Muscle layer of colon (tissue), 2 donors: Measurements from ENCODE around the gene EFNA5.

Experiments used
- H3K27ac ChIP-seq: one replicate; pipeline ENCODE4 v1.7.0; 2013; ENCODE audit warnings: low read depth, mild to moderate bottlenecking, low read length, moderate library complexity
- H3K27me3 ChIP-seq, 2 donors: one replicate each; pipeline ENCODE4 v1.7.0; 2013; ENCODE audit warnings: low read length in 2 of 2, mild to moderate bottlenecking in 2 of 2; ENCODE audit not compliant: insufficient read depth in 2 of 2, control insufficient read depth in 1 of 2
- H3K36me3 ChIP-seq: one replicate; pipeline ENCODE4 v1.7.0; 2013; ENCODE audit warnings: mild to moderate bottlenecking, low read length; ENCODE audit not compliant: insufficient read depth
- H3K4me1 ChIP-seq: one replicate; pipeline ENCODE4 v1.7.0; 2013; ENCODE audit warnings: mild to moderate bottlenecking, low read length; ENCODE audit not compliant: insufficient read depth
- H3K4me3 ChIP-seq, 2 donors: one replicate each; pipeline ENCODE4 v1.7.0; 2013; ENCODE audit warnings: low read length in 2 of 2, low read depth in 1 of 2, mild to moderate bottlenecking in 1 of 2, moderate library complexity in 1 of 2
- H3K9ac ChIP-seq: one replicate; pipeline ENCODE4 v1.7.0; 2013; ENCODE audit warnings: low read length
- H3K9me3 ChIP-seq: one replicate; pipeline ENCODE4 v1.7.0; 2013; ENCODE audit warnings: mild to moderate bottlenecking, low read length
- donor health status: abdominal sarcoma.
- donor health status: Adenocarcinoma of cecum.

Gene EFNA5

DNA sequence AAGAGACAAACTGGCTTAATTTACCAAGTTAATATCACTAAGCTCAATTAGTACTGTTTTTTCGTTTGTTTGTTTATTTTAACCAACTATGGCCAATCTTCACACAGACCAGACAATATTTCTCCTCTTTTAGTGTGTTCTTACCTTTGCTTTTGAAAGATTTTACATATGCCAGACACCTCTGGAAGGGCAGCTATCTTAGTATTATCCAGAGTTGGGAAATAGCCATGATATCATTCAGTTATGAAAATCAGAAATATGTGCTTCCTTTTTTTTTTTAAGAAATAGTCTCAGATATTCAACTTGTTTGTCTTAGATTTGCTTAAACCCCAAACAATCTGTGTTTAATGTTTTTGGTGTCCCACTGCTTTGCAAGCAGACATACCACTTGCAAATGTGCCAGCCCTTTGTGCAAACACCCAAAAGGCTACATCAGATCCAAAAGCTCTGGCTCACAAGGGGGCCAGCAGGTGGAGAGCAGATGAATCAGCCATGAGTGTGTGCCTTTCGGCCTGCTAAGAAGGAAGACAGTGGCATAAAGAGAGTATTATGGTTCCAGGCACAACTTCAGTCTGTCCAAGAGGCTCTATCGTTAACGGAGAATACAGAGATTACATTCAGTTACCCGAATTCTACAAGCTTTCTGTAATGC is 147.6 kb downstream of the EFNA5 start:
- no peaks in the 10 kb centered on the region for H3K27me3 ChIP-seq
- H3K4me1 ChIP-seq = peaks cover 9% of the 10 kb centered on the region
- no peak overlapping the region for H3K4me3 ChIP-seq
- no peaks in the 10 kb centered on the region for H3K9me3 ChIP-seq
- no peak overlapping the region for H3K27ac ChIP-seq
- H3K9ac ChIP-seq = no peak overlapping the region
- no peaks in the 10 kb centered on the region for H3K36me3 ChIP-seq

DNA sequence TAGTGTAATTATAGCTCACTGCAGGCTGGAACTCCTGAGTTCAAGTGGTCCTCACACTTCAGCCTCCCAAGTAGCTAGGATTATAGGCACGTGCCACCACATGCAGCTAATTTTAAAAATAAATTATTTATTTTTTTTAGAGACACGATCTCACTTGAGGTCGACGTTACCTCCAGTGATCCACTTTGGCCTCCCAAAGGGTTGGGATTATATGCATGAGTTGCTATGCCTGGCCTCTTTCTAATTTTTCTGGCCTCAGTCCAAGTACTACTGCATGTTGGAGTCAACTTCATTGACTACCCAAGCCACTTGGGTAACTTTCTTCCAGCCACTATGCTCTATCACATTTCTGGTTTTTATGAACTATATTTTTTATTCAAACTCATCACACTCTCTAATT is 148.3 kb downstream of the EFNA5 start:
- Histone ChIP-seq H3K4me3 (no peak overlapping the region), H3K27me3 (no peaks in the 10 kb centered on the region), H3K9me3 (no peaks in the 10 kb centered on the region), H3K27ac (no peak overlapping the region), H3K9ac (no peak overlapping the region), H3K36me3 (no peaks in the 10 kb centered on the region), H3K4me1 (peaks cover 9% of the 10 kb centered on the region)

DNA sequence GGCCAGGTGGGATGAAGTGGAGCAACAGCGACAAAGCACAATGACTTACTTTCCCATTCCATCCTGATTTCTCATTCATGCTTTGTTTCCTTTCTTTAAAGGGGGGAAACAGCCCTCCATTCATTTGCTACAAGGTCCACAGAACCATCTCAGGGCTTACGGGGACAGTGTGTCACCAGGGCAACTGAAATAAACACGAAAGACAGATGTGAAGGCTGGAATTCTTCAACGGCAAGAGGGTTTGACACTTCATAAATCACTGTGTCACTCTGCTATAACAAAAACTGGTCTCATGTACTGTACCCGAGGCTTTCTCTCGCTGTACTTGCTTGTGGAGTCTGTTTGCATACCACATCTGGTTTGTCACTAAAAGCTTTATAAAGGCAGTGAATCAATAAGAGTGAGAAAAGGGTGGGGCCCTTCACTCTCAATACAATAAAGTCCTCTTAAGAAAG is 150.8 kb downstream of the EFNA5 start:
- no peak overlapping the region for H3K4me3 ChIP-seq
- no peak overlapping the region for H3K27ac ChIP-seq
- no peaks in the 10 kb centered on the region for H3K9me3 ChIP-seq
- no peaks in the 10 kb centered on the region for H3K27me3 ChIP-seq
- peaks cover 9% of the 10 kb centered on the region for H3K4me1 ChIP-seq
- H3K9ac ChIP-seq = no peak overlapping the region
- no peaks in the 10 kb centered on the region for H3K36me3 ChIP-seq

DNA sequence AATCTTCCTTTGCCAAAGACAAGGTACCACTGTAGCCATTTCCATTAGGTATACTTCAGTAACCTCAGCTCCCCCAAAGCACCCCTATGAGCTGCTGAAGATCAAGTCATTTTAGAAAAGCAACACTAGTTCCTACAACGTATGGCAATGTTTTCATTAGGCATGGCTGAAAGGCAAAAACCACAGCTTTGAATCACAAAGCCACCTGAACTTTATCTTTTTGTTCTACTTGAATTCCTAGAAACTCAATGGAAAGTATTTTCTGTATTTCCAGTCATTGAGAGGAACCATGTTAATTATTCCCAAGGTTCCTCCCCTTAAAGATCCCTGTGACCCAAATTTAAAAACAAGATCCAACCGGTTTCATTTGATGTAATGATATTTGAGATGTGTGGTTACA is 152.1 kb downstream of the EFNA5 start:
- no peak overlapping the region for H3K4me3 ChIP-seq
- H3K27me3 ChIP-seq = no peaks in the 10 kb centered on the region
- no peaks in the 10 kb centered on the region for H3K9me3 ChIP-seq
- no peak overlapping the region for H3K27ac ChIP-seq
- no peaks in the 10 kb centered on the region for H3K36me3 ChIP-seq
- peaks cover 9% of the 10 kb centered on the region for H3K4me1 ChIP-seq
- no peak overlapping the region for H3K9ac ChIP-seq

DNA sequence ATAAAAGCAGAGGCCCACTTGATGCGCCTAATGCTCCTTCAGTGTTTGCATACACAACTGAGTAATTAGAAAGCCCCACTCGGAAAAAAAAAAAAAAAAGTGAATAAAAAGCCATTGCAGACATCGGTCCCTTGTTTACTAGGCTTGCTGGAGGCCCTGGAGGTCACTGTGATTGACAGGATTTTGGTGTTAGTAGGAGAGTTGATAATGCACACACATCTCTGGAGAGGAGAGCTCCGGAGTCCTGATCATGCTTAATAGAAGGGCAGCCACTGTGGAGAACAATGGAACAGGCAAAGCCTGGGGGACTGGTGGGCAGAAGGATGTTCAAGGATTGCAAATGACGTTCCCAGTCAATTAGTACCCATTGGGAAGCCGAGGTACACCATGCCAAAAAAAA is 152.5 kb downstream of the EFNA5 start:
- Histone ChIP-seq H3K9me3 (no peaks in the 10 kb centered on the region), H3K4me1 (peaks cover 9% of the 10 kb centered on the region), H3K4me3 (no peak overlapping the region), H3K9ac (no peak overlapping the region), H3K27ac (no peak overlapping the region), H3K36me3 (no peaks in the 10 kb centered on the region), H3K27me3 (no peaks in the 10 kb centered on the region)

DNA sequence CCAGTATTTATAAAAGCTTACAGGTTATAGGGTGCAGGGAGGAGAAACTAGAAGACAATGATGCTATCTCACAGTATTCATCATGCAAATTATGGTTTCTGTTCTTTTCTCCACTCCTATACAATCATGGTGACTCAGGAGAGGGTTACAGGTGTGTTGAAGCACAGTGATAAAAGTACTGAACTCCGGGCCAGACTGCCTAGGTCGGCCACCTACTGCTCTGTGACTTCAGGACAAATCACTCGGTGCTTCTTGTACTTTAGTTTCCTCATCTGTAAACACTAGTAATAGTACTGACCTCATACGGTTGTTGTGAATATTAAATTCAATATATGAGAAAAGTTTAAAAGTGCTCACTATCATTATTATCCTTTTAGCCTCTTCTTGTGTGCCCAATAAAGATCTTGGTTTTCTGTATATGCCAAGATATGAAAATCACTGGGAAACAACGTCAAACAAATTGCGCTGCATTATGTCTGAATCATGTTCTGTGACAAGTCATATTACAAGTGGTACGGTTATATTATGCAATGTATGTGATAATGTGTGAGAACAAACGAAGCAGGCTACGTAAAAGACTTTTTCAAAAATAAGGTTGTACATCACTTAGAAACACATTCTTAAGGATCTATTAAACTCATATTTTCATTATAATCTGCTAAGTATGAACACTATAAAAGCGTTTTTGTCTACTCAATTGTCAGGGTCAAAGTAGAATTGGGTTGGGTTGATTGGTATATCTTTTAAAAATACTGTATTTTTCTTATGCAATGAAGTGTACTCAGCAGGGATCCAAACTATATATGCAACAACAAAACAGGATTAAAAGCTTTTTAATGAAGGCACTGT is 153.3 kb downstream of the EFNA5 start:
- no peak overlapping the region for H3K27ac ChIP-seq
- H3K36me3 ChIP-seq = no peaks in the 10 kb centered on the region
- no peaks in the 10 kb centered on the region for H3K27me3 ChIP-seq
- no peak overlapping the region for H3K4me3 ChIP-seq
- H3K9me3 ChIP-seq = no peaks in the 10 kb centered on the region
- no peak overlapping the region for H3K9ac ChIP-seq
- H3K4me1 ChIP-seq = peaks cover 9% of the 10 kb centered on the region

DNA sequence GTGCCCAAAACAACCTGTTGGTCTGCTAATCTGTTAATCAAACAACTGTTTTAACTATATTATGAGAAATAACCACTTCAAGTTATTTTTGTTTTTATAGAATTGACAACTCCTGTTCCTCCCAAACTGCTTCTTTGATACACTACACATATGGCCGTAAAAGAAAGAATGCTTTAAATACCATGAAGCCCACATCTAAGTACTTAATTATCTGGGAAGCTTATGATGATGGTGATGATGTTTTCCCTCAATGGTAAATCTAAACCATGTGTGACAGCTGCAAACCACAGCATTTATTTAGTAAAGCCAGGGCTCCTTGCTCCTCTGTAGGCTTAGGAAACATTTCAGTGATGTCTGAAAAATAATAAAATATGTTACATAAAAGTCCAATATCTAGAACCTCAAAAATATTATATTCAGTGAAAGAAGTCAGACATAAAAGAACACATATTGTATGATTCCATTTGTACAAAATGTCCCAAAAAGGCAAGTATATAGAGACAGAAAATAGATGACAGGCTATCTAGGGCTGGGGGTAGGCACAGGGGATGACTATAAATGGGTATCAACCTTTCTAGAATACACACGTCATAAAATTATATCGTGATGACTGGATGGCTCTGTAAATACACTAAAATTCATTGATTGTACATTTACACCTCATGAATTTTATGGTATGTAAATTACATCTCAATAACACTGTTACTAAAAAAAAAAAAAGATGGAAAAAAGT is 154.1 kb downstream of the EFNA5 start:
- H3K36me3 ChIP-seq = no peaks in the 10 kb centered on the region
- no peak overlapping the region for H3K9ac ChIP-seq
- H3K27ac ChIP-seq = no peak overlapping the region
- H3K9me3 ChIP-seq = no peaks in the 10 kb centered on the region
- H3K4me3 ChIP-seq = no peak overlapping the region
- H3K4me1 ChIP-seq = peaks cover 9% of the 10 kb centered on the region
- no peaks in the 10 kb centered on the region for H3K27me3 ChIP-seq

DNA sequence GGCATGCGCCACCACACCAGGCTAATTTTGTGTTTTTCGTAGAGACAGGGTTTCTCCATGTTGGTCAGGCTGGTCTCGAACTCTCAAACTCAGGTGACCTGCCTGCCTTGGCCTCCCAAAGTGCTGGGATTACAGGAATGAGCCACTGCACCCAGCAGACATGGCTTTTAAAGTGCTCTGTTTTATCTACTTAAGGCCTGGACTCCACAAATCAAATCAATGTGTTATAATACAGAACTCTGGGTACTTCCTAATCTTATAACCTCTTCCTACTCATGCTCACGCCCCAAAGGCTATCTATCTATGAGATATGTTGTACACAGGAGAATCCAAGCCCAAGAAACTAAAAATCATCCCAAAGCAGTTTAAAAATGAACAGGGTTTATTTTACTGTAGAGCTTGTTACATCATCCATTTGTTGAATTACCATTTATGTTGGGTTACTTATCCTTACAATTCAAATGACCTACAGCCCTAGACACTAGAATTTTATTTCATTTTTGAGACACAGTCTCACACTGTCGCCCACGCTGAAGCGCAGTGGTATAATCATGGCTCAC is 155.1 kb downstream of the EFNA5 start:
- no peaks in the 10 kb centered on the region for H3K36me3 ChIP-seq
- no peak overlapping the region for H3K4me3 ChIP-seq
- H3K4me1 ChIP-seq = peaks cover 9% of the 10 kb centered on the region
- H3K9ac ChIP-seq = no peak overlapping the region
- H3K27ac ChIP-seq = no peak overlapping the region
- no peaks in the 10 kb centered on the region for H3K27me3 ChIP-seq
- no peaks in the 10 kb centered on the region for H3K9me3 ChIP-seq

DNA sequence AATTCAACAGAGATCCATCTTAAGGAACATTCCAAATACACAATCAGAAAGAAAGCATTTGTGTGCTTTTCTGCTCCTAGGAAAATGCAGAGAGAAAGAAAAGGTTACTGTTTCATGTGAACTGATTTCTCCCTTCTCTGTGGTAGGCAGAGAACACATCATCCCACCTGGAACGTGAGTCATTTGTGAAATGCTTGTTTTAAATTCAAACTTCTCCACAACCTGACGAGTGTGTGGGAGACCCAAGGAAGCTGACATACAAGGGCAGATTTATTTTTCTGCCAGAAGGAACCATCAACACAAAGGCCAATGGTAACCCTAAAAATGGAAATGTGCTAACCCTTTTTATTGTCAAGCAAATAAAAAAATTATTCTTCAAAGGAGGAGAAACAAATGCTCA is 156.4 kb downstream of the EFNA5 start:
- Histone ChIP-seq H3K36me3 (no peaks in the 10 kb centered on the region), H3K9me3 (no peaks in the 10 kb centered on the region), H3K27ac (no peak overlapping the region), H3K4me3 (no peak overlapping the region), H3K4me1 (no peaks in the 10 kb centered on the region), H3K9ac (no peak overlapping the region), H3K27me3 (no peaks in the 10 kb centered on the region)

DNA sequence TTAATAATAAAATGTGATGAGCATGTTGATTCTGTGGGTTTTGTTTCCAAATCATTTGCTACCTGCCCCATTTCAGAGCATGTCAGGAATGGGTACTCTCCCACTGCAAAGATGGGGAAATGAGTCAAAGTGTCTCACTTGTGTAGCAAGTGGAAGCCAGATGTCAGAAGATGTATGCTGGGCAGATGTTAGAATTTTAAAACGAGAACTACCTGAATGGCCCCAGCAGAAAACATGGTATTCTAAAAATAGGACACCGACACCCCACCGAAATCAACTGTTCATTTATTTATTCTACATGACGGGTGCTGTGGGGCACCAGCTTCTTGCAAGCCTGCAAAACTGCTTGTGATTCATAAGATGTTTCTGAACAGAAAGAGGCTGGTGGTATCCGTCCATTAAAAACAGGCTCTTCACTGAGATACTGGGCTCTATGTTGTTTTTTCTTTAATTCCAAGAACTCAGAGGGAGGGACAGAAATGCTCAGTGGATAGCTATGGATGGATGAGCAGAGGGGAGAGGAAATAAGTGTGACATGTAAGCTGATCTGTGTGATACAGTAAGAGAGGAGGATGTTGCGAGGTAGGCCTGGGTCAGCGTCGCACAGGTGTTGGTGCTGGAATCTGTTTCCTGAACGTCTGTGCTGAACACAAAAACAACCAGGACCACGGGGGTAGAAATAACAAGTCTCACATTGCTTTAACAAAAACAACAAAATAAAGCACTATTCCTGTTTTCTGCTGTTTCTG is 157.2 kb downstream of the EFNA5 start:
- Histone ChIP-seq H3K4me3 (no peak overlapping the region), H3K9me3 (no peaks in the 10 kb centered on the region), H3K4me1 (no peaks in the 10 kb centered on the region), H3K27me3 (no peaks in the 10 kb centered on the region), H3K9ac (no peak overlapping the region), H3K36me3 (no peaks in the 10 kb centered on the region), H3K27ac (no peak overlapping the region)

DNA sequence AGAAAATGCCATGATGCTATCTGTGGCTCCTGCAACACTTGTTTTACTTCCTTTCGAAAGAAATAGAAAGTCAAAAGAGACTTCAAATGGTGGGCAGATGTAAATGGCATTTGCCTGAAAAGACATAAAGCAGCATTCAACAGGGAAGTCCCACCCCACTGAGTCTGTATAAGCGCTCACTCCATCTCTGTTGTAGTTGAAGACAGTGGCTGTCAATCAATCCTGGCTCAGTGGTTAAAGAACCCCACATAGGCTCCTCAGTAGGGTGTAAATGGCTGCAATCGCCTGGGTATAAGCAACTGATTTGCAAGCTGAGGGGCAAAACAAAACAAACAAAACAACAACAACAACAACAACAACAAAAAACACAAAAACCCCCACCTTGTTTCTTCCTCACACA is 158.7 kb downstream of the EFNA5 start:
- Histone ChIP-seq H3K9me3 (no peaks in the 10 kb centered on the region), H3K27me3 (no peaks in the 10 kb centered on the region), H3K36me3 (no peaks in the 10 kb centered on the region), H3K9ac (no peak overlapping the region), H3K4me3 (no peak overlapping the region), H3K4me1 (no peaks in the 10 kb centered on the region), H3K27ac (no peak overlapping the region)
